ENCODE measurements around the gene STMN1. TPM values are rescaled to one million over a fixed set of nuclear protein-coding genes. Genes with fewer than 3 reads are reported as not detected.

STMN1 gene
- total RNA-seq, 1 donor from 2014 or later, result 856 TPM

DNA sequence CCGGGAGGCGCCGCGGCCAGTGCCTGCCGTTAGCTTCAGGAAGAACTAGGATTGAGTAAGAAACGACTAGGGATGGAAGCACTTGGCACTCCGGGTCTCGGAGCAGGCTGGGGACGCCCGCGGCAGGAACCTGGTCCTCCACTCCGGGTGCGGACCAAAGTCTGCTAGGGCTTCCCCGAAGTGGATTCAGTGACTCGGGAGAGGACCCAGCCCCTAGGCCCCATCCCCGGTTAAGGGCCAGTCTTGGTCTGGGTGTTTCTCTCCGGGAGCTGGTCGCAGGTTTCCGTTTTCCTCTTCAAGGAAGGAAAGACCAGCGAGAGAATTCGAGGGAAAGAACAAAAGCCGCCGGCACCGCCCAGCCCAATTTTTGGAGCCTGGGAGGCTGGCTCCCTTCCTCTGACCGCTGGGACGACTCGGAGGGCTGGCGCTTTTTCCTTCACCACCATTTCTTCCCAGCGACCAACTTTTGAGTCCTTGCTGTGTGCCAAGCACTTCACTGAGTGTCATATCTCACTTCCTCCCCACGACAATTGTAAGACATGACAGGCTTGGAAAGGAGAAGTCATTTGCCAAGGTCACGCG, 16.8 kb upstream of the STMN1 start:
- Mint-ChIP-seq H3K4me1 (ENCODE audit: low read depth) (peaks cover 7% of the 10 kb centered on the region), H3K4me3 (ENCODE audit: low read depth) (peak overlapping the region; percentile 62), H3K36me3 (ENCODE audit: insufficient read depth) (no peaks in the 10 kb centered on the region), H3K9me3 (ENCODE audit: low read depth) (no peaks in the 10 kb centered on the region), H3K27me3 (peaks cover 44% of the 10 kb centered on the region), H3K27ac (peak overlapping the region; percentile 52)
- no peak for TF ChIP-seq CTCF (IDR thresholded peaks at IDR 0.05; ENCODE audit: unreplicated experiment)
- peak; percentile 11 for DNase-seq (ENCODE audit: low spot score, unreplicated experiment)

DNA sequence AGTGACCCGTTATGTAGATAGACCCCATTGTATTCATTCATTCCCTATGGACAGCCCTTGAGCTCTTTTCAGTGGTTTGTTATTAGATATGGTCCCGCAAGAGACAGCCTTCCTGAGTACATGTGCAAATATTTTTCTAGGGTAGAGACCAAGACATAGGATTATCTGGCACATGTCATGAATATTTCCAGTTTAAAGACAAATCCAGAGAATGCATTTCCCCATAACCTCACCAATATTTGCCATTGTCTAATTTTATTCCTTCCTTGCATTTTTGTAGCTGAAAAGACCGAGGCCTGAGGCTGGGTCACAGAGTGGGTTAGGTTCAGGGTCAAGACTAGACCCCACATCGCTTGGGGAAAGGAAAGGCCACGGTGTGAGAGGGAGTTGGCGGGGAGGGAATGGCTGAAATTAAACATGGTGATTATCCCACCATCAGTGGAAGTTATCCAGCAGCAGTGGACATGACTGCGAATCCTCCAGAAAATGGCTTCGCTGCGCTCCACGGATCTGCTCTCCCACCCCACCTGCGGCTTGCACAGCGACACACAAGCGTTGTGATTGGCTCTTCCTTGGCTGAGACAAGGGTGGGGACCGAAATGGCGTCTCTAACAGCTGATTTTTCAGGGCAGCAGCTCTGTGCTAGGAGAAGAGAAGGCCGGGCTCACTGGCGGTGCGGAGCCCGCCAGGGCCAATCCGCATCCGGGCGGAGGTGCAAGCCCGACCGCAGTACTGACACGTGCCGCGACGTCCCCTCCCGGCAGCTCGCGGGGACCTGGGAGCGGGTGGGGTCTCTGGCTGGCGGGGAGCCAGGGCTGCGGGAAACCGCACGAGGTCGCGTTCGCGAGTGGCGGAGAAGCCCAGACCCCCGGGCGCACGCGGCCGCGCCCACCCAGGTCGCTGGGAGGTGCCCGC, 16.1 kb upstream of the STMN1 start:
- Mint-ChIP-seq H3K4me3 (ENCODE audit: low read depth) (peak overlapping the region; percentile 74), H3K36me3 (ENCODE audit: insufficient read depth) (no peaks in the 10 kb centered on the region), H3K27ac (peak overlapping the region; percentile 64), H3K9me3 (ENCODE audit: low read depth) (no peaks in the 10 kb centered on the region), H3K4me1 (ENCODE audit: low read depth) (peaks cover 10% of the 10 kb centered on the region), H3K27me3 (peaks cover 44% of the 10 kb centered on the region)
- DNase-seq (ENCODE audit: low spot score, unreplicated experiment), result no peak
- no peak for TF ChIP-seq CTCF (IDR thresholded peaks at IDR 0.05; ENCODE audit: unreplicated experiment)

DNA sequence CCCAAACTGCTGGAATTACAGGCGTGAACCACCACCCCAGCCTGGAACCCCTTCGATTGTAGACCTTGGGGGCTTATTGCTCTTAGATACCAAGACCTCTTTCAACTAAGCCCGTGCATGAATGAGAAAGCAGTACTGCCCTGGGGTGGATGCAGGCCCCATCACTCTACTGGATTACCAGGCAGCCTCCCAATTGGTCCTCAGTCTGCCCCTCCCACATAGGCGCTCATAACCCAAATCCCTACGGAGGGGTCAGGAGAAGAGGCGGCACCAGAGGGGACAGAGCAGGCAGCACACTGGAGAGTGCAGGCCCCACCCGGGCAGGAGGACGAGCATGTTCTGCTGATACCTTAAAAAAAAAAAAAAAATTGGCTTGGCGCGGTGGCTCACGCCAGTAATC, 12.4 kb upstream of the STMN1 start:
- Mint-ChIP-seq H3K4me3 (ENCODE audit: low read depth) (no peak overlapping the region), H3K4me1 (ENCODE audit: low read depth) (peaks cover 8% of the 10 kb centered on the region), H3K9me3 (ENCODE audit: low read depth) (no peaks in the 10 kb centered on the region), H3K27ac (no peak overlapping the region), H3K36me3 (ENCODE audit: insufficient read depth) (no peaks in the 10 kb centered on the region), H3K27me3 (peaks cover 22% of the 10 kb centered on the region)
- DNase-seq (ENCODE audit: low spot score, unreplicated experiment), result no peak
- no peak for TF ChIP-seq CTCF (IDR thresholded peaks at IDR 0.05; ENCODE audit: unreplicated experiment)

- no peaks in the 10 kb centered on the region for H3K9me3 Mint-ChIP-seq (ENCODE audit: low read depth)
- H3K27me3 Mint-ChIP-seq, result peaks cover 18% of the 10 kb centered on the region
- no peak for TF ChIP-seq CTCF (IDR thresholded peaks at IDR 0.05; ENCODE audit: unreplicated experiment)
- H3K36me3 Mint-ChIP-seq (ENCODE audit: insufficient read depth), result no peaks in the 10 kb centered on the region
- no peak for DNase-seq (ENCODE audit: low spot score, unreplicated experiment)
- peaks cover 7% of the 10 kb centered on the region for H3K4me1 Mint-ChIP-seq (ENCODE audit: low read depth)
- no peak overlapping the region for H3K27ac Mint-ChIP-seq
- H3K4me3 Mint-ChIP-seq (ENCODE audit: low read depth), result no peak overlapping the region
Measured at GRCh38 chr1:25917996-25918395, 11.8 kb upstream of the STMN1 start.

DNA sequence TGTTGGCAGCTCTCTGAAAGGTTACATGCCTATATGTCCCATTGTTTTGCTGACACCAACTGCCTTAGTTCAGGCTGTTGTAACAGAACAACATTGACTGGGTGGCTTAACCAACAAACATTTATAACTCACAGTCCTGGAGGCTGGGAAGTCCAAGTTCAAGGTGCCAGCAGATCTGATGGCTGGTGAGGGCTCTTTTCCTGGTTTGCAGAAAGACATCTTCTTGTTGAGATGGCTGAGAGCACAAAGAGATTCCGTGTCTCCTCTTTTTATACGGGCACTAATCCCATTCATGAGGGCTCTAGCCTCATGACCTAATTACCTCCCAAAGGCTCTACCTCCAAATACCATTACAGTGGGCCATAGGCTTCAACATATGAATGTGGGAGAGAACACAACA, 10.2 kb upstream of the STMN1 start:
- peaks cover 4% of the 10 kb centered on the region for H3K4me1 Mint-ChIP-seq (ENCODE audit: low read depth)
- TF ChIP-seq CTCF (IDR thresholded peaks at IDR 0.05; ENCODE audit: unreplicated experiment), result no peak
- no peak overlapping the region for H3K4me3 Mint-ChIP-seq (ENCODE audit: low read depth)
- H3K9me3 Mint-ChIP-seq (ENCODE audit: low read depth), result no peaks in the 10 kb centered on the region
- H3K27me3 Mint-ChIP-seq, result peaks cover 10% of the 10 kb centered on the region
- no peak overlapping the region for H3K27ac Mint-ChIP-seq
- no peak for DNase-seq (ENCODE audit: low spot score, unreplicated experiment)
- H3K36me3 Mint-ChIP-seq (ENCODE audit: insufficient read depth), result no peaks in the 10 kb centered on the region
